ENCODE measurements around the gene KRTAP5-5. TPM values are rescaled to one million over a fixed set of nuclear protein-coding genes. Genes with fewer than 3 reads are reported as not detected.

Gene KRTAP5-5
- total RNA-seq, 4 donors from 2014 or later, result 2.5 TPM; not detected in 3

- DNase-seq (ENCODE audit: low spot score in 2 of 2), result no peak
- WGBS, 2 donors, result 76 to 85% methylated on average over 5 of the region's 5 CpGs
- no peak overlapping the region for H3K4me3 ChIP-seq (ENCODE audit: low read depth, poor library complexity, severe bottlenecking)
- TF ChIP-seq CTCF (IDR thresholded peaks at IDR 0.05) (no peak), POLR2A (IDR thresholded peaks at IDR 0.05) (no peak)
- intact Hi-C loops (cut with DNase I; ENCODE audit: low total_unique reads), result loop anchor here (10.0 kb wide), 1 partner anchor 504 kb away; no protein-coding TSS in a partner anchor
These were observed 21.3 kb downstream of the KRTAP5-5 start for GRCh38 chr11:1650918-1651262.

- TF ChIP-seq CTCF (IDR thresholded peaks at IDR 0.05) (no peak), POLR2A (IDR thresholded peaks at IDR 0.05) (no peak)
- 83 to 89% methylated on average over 7 of the region's 7 CpGs for WGBS, 2 donors
- H3K4me3 ChIP-seq (ENCODE audit: low read depth, poor library complexity, severe bottlenecking), result no peak overlapping the region
- intact Hi-C loops (cut with DNase I; ENCODE audit: low total_unique reads), result loop anchor here (10.0 kb wide), 1 partner anchor 503 kb away; no protein-coding TSS in a partner anchor
- DNase-seq (ENCODE audit: low spot score in 2 of 2), result no peak
These were observed 21.9 kb downstream of the KRTAP5-5 start for GRCh38 chr11:1651411-1651980.

- intact Hi-C loops (cut with DNase I; ENCODE audit: low total_unique reads), result loop anchor here (10.0 kb wide), 1 partner anchor 503 kb away; no protein-coding TSS in a partner anchor
- DNase-seq (ENCODE audit: low spot score in 2 of 2), result peak in 1 of 2 donors; percentile 80
- WGBS, 2 donors, result 82 to 85% methylated on average over 19 of the region's 19 CpGs
- no peak overlapping the region for H3K4me3 ChIP-seq (ENCODE audit: low read depth, poor library complexity, severe bottlenecking)
- no peak for TF ChIP-seq CTCF (IDR thresholded peaks at IDR 0.05)
- TF ChIP-seq POLR2A (IDR thresholded peaks at IDR 0.05), result no peak
These were observed 22.5 kb downstream of the KRTAP5-5 start for GRCh38 chr11:1652026-1652425.

GRCh38 chr11:1652442-1652770 lies 22.8 kb downstream of the KRTAP5-5 start:
- DNase-seq (ENCODE audit: low spot score in 2 of 2), result no peak
- WGBS, 2 donors, result 44 to 45% methylated on average over 20 of the region's 20 CpGs
- no peak for TF ChIP-seq CTCF (IDR thresholded peaks at IDR 0.05)
- TF ChIP-seq POLR2A (IDR thresholded peaks at IDR 0.05), result no peak
- intact Hi-C loops (cut with DNase I; ENCODE audit: low total_unique reads), result loop anchor here (10.0 kb wide), 1 partner anchor 502 kb away; no protein-coding TSS in a partner anchor
- H3K4me3 ChIP-seq (ENCODE audit: low read depth, poor library complexity, severe bottlenecking), result no peak overlapping the region

- no peak for TF ChIP-seq POLR2A (IDR thresholded peaks at IDR 0.05)
- peak in 1 of 3 donors; percentile 88 for TF ChIP-seq CTCF (IDR thresholded peaks at IDR 0.05)
- no peak overlapping the region for H3K4me3 ChIP-seq (ENCODE audit: low read depth, poor library complexity, severe bottlenecking)
- peak; percentile 61 to 94 for DNase-seq (ENCODE audit: low spot score in 2 of 2)
- 21 to 31% methylated on average over 25 to 34 of the region's 34 CpGs for WGBS, 2 donors
- intact Hi-C loops (cut with DNase I; ENCODE audit: low total_unique reads), result loop anchor here (10.0 kb wide), 1 partner anchor 502 kb away; no protein-coding TSS in a partner anchor
These were observed 23.4 kb downstream of the KRTAP5-5 start for GRCh38 chr11:1652771-1653540.

Data from lower leg skin (tissue), 4 donors.